GM12875 (cell line): ENCODE measurements around the gene TOB1.

Experiments used
- H3K4me3 ChIP-seq: one replicate; pipeline ENCODE4 v1.5.1; 2011; ENCODE audit warnings: low read depth, low read length, control low read depth
- CTCF ChIP-seq: IDR thresholded peaks from 2 replicates; pipeline ENCODE4 v1.5.1; 2011; ENCODE audit warnings: low read depth, mild to moderate bottlenecking, control low read depth, inconsistent platforms, low read length, moderate library complexity, borderline replicate concordance; ENCODE audit not compliant: insufficient read depth

Gene TOB1

GRCh38 chr17:50832864-50833381 is 33.2 kb downstream of the TOB1 start:
- H3K4me3 ChIP-seq: no peak overlapping the region
- TF ChIP-seq CTCF: no peak

- no peak for TF ChIP-seq CTCF
- H3K4me3 ChIP-seq: no peak overlapping the region
These were observed 33.8 kb downstream of the TOB1 start for GRCh38 chr17:50832267-50832863.

- TF ChIP-seq CTCF: no peak
- H3K4me3 ChIP-seq: no peak overlapping the region
These were observed 34.7 kb downstream of the TOB1 start for GRCh38 chr17:50831471-50831928.

- TF ChIP-seq CTCF: no peak
- no peak overlapping the region for H3K4me3 ChIP-seq
These were observed 35.2 kb downstream of the TOB1 start for GRCh38 chr17:50830994-50831393.

- no peak overlapping the region for H3K4me3 ChIP-seq
- no peak for TF ChIP-seq CTCF
These were observed 35.8 kb downstream of the TOB1 start for GRCh38 chr17:50830352-50830751.

- H3K4me3 ChIP-seq: no peak overlapping the region
These were observed 36.8 kb downstream of the TOB1 start for GRCh38 chr17:50829332-50829731.

More at GRCh38 chr17:50829332-50829731, 36.8 kb downstream of the TOB1 start:
- TF ChIP-seq CTCF: no peak
